CD4-positive, alpha-beta T cell treated with Interferon alpha-2 for 1 hour (primary cell): ENCODE results near the gene RABGAP1L.
"Not testable (repeated sequence)": the region's sequence is repeated elsewhere in the genome, so short reads cannot be mapped to it uniquely, and the experiment has no call there.

ENCODE experiments used
- DNase-seq, 2 donors: peaks; one replicate each; pipeline ENCODE4 v3.0.0-alpha.2; 2020 to 2022

RABGAP1L gene

GRCh38 chr1:175013445-175013844 is 854.1 kb downstream of the RABGAP1L start:
- DNase-seq: no peak

- no peak for DNase-seq
Observed at GRCh38 chr1:175015243-175015642, 855.9 kb downstream of the RABGAP1L start.

GRCh38 chr1:175019524-175019923 is 860.2 kb downstream of the RABGAP1L start:
- no peak for DNase-seq

GRCh38 chr1:175023043-175023921 is 864.0 kb downstream of the RABGAP1L start, which contains the start of gene MRPS14:
TSS of gene MRPS14 (minus strand) at chr1:175023425. CDS start at chr1:175023408, 17 bp downstream.
- peak; percentile 98 to 99 for DNase-seq

- DNase-seq: not testable (repeated sequence)
Observed at GRCh38 chr1:175023922-175024242, 864.6 kb downstream of the RABGAP1L start.

- DNase-seq: no peak
Observed at GRCh38 chr1:175024773-175025172, 865.5 kb downstream of the RABGAP1L start.

GRCh38 chr1:175033953-175034352 is 874.6 kb downstream of the RABGAP1L start:
- DNase-seq: no peak

- DNase-seq: no peak
Observed at GRCh38 chr1:175034775-175035174, 875.5 kb downstream of the RABGAP1L start.

GRCh38 chr1:175035865-175036264 is 876.5 kb downstream of the RABGAP1L start:
- no peak for DNase-seq

GRCh38 chr1:175036476-175036875 is 877.2 kb downstream of the RABGAP1L start:
- no peak for DNase-seq

GRCh38 chr1:175037416-175037815 is 878.1 kb downstream of the RABGAP1L start:
- no peak for DNase-seq

GRCh38 chr1:175040324-175040879 is 881.1 kb downstream of the RABGAP1L start:
- DNase-seq: no peak

GRCh38 chr1:175042650-175043049 is 883.3 kb downstream of the RABGAP1L start:
- no peak for DNase-seq

GRCh38 chr1:175043824-175044223 is 884.5 kb downstream of the RABGAP1L start:
- DNase-seq: no peak

GRCh38 chr1:175044591-175044990 is 885.3 kb downstream of the RABGAP1L start:
- not testable (repeated sequence) for DNase-seq
